HepG2 (cell line): ENCODE data around the gene TOR4A. TPM values are rescaled to one million over a fixed set of nuclear protein-coding genes. Genes with fewer than 3 reads are reported as not detected.
A peak's percentile ranks its signal among the peaks of the same experiment; 100 is the strongest.

Experiments
- ARNT2 ChIP-seq: sonication (generic); formaldehyde crosslinking; IDR thresholded peaks from 2 replicates; pipeline ENCODE4 v1.8.0; 2022; ENCODE audit warnings: mild to moderate bottlenecking, low read depth, missing genetic modification reagents, moderate library complexity
- ATF3 ChIP-seq: sonication (generic); formaldehyde crosslinking; IDR thresholded peaks from 2 replicates; pipeline ENCODE4 v1.4.0; 2020; ENCODE audit warnings: missing genetic modification reagents
- ATRX ChIP-seq: sonication (generic); formaldehyde crosslinking; IDR thresholded peaks from 2 replicates; pipeline ENCODE4 v1.4.0; 2020; ENCODE audit warnings: missing genetic modification reagents, borderline replicate concordance
- CBFB ChIP-seq: sonication (generic); formaldehyde crosslinking; IDR thresholded peaks from 2 replicates; pipeline ENCODE4 v1.4.0; 2020; ENCODE audit warnings: missing genetic modification reagents
- FIP1L1 ChIP-seq: fragments of 200-400 bp; formaldehyde crosslinking; IDR thresholded peaks from 2 replicates; pipeline ENCODE4 v1.6.1; 2018; ENCODE audit warnings: low read depth, mild to moderate bottlenecking, low read length, moderate library complexity, borderline replicate concordance; ENCODE audit not compliant: insufficient read depth
- HNRNPK ChIP-seq: fragments of 200-400 bp; formaldehyde crosslinking; IDR thresholded peaks from 2 replicates; pipeline ENCODE4 v1.6.1; 2018; ENCODE audit warnings: low read length, low read depth, moderate library complexity, mild to moderate bottlenecking; ENCODE audit not compliant: poor library complexity, severe bottlenecking
- JDP2 ChIP-seq: sonication (generic); formaldehyde crosslinking; IDR thresholded peaks from 2 replicates; pipeline ENCODE4 v1.8.1; 2022; ENCODE audit warnings: missing genetic modification reagents, borderline replicate concordance
- KAT8 ChIP-seq: IDR thresholded peaks from 2 replicates; pipeline ENCODE4 v1.6.1; 2016; ENCODE audit warnings: missing genetic modification reagents, missing compliant biosample characterization
- KLF15 ChIP-seq: sonication (generic); formaldehyde crosslinking; IDR thresholded peaks from 2 replicates; pipeline ENCODE4 v1.8.1; 2023; ENCODE audit warnings: borderline replicate concordance, mild to moderate bottlenecking, inconsistent platforms, missing genetic modification reagents, mixed read lengths
- MAFG ChIP-seq: sonication (generic); formaldehyde crosslinking; IDR thresholded peaks from 2 replicates; pipeline ENCODE4 v1.5.1; 2020; ENCODE audit warnings: mild to moderate bottlenecking, missing genetic modification reagents
- MEF2D ChIP-seq: sonication (generic); formaldehyde crosslinking; IDR thresholded peaks from 2 replicates; pipeline ENCODE4 v1.5.1; 2020; ENCODE audit warnings: mild to moderate bottlenecking, missing genetic modification reagents
- MIER2 ChIP-seq: IDR thresholded peaks from 2 replicates; pipeline ENCODE4 v1.6.1; 2016; ENCODE audit warnings: missing biosample characterization, missing genetic modification reagents
- NFATC3 ChIP-seq: sonication (generic); formaldehyde crosslinking; IDR thresholded peaks from 2 replicates; pipeline ENCODE4 v1.5.1; 2020; ENCODE audit warnings: mild to moderate bottlenecking, missing genetic modification reagents
- NFIC ChIP-seq: IDR thresholded peaks from 2 replicates; pipeline ENCODE4 v1.6.1; 2012; ENCODE audit warnings: mild to moderate bottlenecking, low read length, inconsistent platforms
- PLRG1 ChIP-seq: fragments of 450-650 bp; conservative IDR thresholded peaks from 2 replicates; pipeline ENCODE4 v1.6.1; 2016
- STAT5B ChIP-seq: sonication (generic); formaldehyde crosslinking; IDR thresholded peaks from 2 replicates; pipeline ENCODE4 v1.4.0; 2020; ENCODE audit warnings: missing genetic modification reagents
- TEF ChIP-seq: sonication (generic); formaldehyde crosslinking; IDR thresholded peaks from 2 replicates; pipeline ENCODE4 v1.5.0; 2020; ENCODE audit warnings: missing genetic modification reagents
- YY1 ChIP-seq: IDR thresholded peaks from 2 replicates; pipeline ENCODE4 v1.6.1; 2011; ENCODE audit warnings: low read length, low read depth, moderate library complexity, mild to moderate bottlenecking; ENCODE audit not compliant: insufficient read depth, insufficient replicate concordance
- ZHX2 ChIP-seq, 2 experiments: sonication (generic) in 1 of 2; formaldehyde crosslinking in 1 of 2; IDR thresholded peaks; 2 replicates each; pipeline versions ENCODE4 v1.6.1 to v1.9.0; 2014 to 2022; ENCODE audit warnings: antibody characterized with exemption in 1 of 2, borderline replicate concordance in 1 of 2, inconsistent platforms in 1 of 2, low read depth in 1 of 2, missing genetic modification reagents in 1 of 2
- ZNF136 ChIP-seq: sonication (generic); formaldehyde crosslinking; IDR thresholded peaks from 2 replicates; pipeline ENCODE4 v1.8.1; 2022; ENCODE audit warnings: low read depth, mild to moderate bottlenecking, moderate library complexity, missing genetic modification reagents
- ZNF510 ChIP-seq: sonication (generic); formaldehyde crosslinking; IDR thresholded peaks from 2 replicates; pipeline ENCODE4 v1.4.0; 2020; ENCODE audit warnings: low read depth, mild to moderate bottlenecking, missing genetic modification reagents
- ZNF672 ChIP-seq: sonication (generic); formaldehyde crosslinking; IDR thresholded peaks from 2 replicates; pipeline ENCODE4 v1.8.1; 2022; ENCODE audit warnings: missing genetic modification reagents
- ZNF7 ChIP-seq: IDR thresholded peaks from 2 replicates; pipeline ENCODE4 v1.6.1; 2016; ENCODE audit warnings: missing biosample characterization, missing genetic modification reagents
- ZNF768 ChIP-seq: sonication (generic); formaldehyde crosslinking; IDR thresholded peaks from 2 replicates; pipeline ENCODE4 v1.4.0; 2020; ENCODE audit warnings: missing genetic modification reagents
- polyA plus RNA-seq, 8 experiments: library from polyadenylated mRNA; depleted of rRNA in 3 of 8; stranded (reverse) in 7 of 8; unstranded in 1 of 8; fragments of >200 nt; fragmentation: Illumina TruSeq in 4 of 8; extraction: Trizol in 4 of 8; gene quantifications; 2 replicates each; pipeline versions ENCODE4 v1.2.1 to v1.2.3, GENCODE V29; 2011 to 2016; ENCODE audit warnings: low read depth in 4 of 8, missing spikeins in 1 of 8, mixed read lengths in 1 of 8; ENCODE audit not compliant: insufficient read depth in 1 of 8
- total RNA-seq, 5 experiments: library from RNA; depleted of rRNA; stranded (reverse); fragments of >200 nt; fragmentation: Illumina TruSeq; extraction: Trizol; gene quantifications; 2 replicates each; pipeline ENCODE4 v1.2.3, GENCODE V29; 2016; ENCODE audit warnings: low read depth in 1 of 5

The TOR4A gene
- total and polyA plus RNA-seq, 2 of the 13 experiments (the other 11 are each of a cell fraction or from before 2014, with no cell fraction given), result 11.1 to 14.2 TPM

GRCh38 chr9:137240841-137241489, 36.6 kb upstream of the TOR4A start, which contains the start of gene TUBB4B (continued):
- TF ChIP-seq CBFB (CRISPR knock-in tag), result peak; percentile 60; the same call in 1 of the 2 replicates
- no peak for TF ChIP-seq PLRG1
- TF ChIP-seq MAFG (CRISPR knock-in tag), result no peak
- 0 out of 2 replicates have a peak, but pooled peaks have one; percentile 54 for TF ChIP-seq TEF
- no peak for TF ChIP-seq ATRX (CRISPR knock-in tag)
- TF ChIP-seq NFATC3 (CRISPR knock-in tag), result 0 out of 2 replicates have a peak, but pooled peaks have one; percentile 50
- peak; percentile 66 for TF ChIP-seq ATF3 (CRISPR knock-in tag)
- peak; percentile 52; the same call in 1 of the 2 replicates for TF ChIP-seq MIER2 (CRISPR knock-in tag)
- TF ChIP-seq ZNF768 (CRISPR knock-in tag), result peak; percentile 64; the same call in 1 of the 2 replicates
- peak; percentile 48; the same call in 1 of the 2 replicates for TF ChIP-seq ZHX2 (IDR thresholded peaks at IDR 0.05; ENCODE audit: low read depth)
- peak; percentile 50; the same call in 1 of the 2 replicates for TF ChIP-seq ZHX2 (CRISPR knock-in tag; IDR thresholded peaks at IDR 0.05; ENCODE audit: borderline replicate concordance)
- TF ChIP-seq KLF15 (CRISPR knock-in tag), result peak; percentile 76; the same call in 1 of the 2 replicates
- no peak for TF ChIP-seq ZNF7 (CRISPR knock-in tag)
- TF ChIP-seq ZNF672, result peak; percentile 67; the same call in 1 of the 2 replicates
- peak; percentile 5; the same call in 1 of the 2 replicates for TF ChIP-seq ARNT2 (CRISPR knock-in tag)
- no peak for TF ChIP-seq ZNF510
- TF ChIP-seq STAT5B (CRISPR knock-in tag), result 0 out of 2 replicates have a peak, but pooled peaks have one; percentile 42
- peak; percentile 91 for TF ChIP-seq YY1
- no peak for TF ChIP-seq HNRNPK
- TF ChIP-seq ZNF136 (CRISPR knock-in tag), result no peak
- TF ChIP-seq MEF2D (CRISPR knock-in tag), result no peak
- no peak for TF ChIP-seq NFIC
- peak; percentile 52; the same call in 1 of the 2 replicates for TF ChIP-seq KAT8 (CRISPR knock-in tag)
- TF ChIP-seq FIP1L1, result no peak
- peak; percentile 65 for TF ChIP-seq JDP2 (CRISPR knock-in tag)
